SU-DHL-6 (cell line): Measurements from ENCODE around the gene THAP6.

Experiments used
- CTCF ChIP-seq: fragments of 200-600 bp; sonication (generic); IDR thresholded peaks from one replicate; pipeline ENCODE4 v1.5.1; 2017; ENCODE audit warnings: antibody characterized with exemption, mild to moderate bottlenecking, low read length, moderate library complexity; ENCODE audit not compliant: insufficient read depth, poor library complexity, severe bottlenecking
- EZH2phosphoT487 ChIP-seq: fragments of 200-600 bp; sonication (generic), shearing (Covaris generic); conservative IDR thresholded peaks from 2 replicates; pipeline ENCODE4 v1.6.1; 2018; ENCODE audit warnings: mild to moderate bottlenecking, antibody characterized with exemption, low read length, moderate library complexity, mixed read lengths

GRCh38 chr4:75505630-75506029, 8.6 kb upstream of the THAP6 start:
- TF ChIP-seq CTCF (no peak), EZH2phosphoT487 (no peak)
